Measurements from ENCODE around the gene USP38.
"Not testable (repeated sequence)": the region's sequence is repeated elsewhere in the genome, so short reads cannot be mapped to it uniquely, and the experiment has no call there.

The USP38 gene, protein sequence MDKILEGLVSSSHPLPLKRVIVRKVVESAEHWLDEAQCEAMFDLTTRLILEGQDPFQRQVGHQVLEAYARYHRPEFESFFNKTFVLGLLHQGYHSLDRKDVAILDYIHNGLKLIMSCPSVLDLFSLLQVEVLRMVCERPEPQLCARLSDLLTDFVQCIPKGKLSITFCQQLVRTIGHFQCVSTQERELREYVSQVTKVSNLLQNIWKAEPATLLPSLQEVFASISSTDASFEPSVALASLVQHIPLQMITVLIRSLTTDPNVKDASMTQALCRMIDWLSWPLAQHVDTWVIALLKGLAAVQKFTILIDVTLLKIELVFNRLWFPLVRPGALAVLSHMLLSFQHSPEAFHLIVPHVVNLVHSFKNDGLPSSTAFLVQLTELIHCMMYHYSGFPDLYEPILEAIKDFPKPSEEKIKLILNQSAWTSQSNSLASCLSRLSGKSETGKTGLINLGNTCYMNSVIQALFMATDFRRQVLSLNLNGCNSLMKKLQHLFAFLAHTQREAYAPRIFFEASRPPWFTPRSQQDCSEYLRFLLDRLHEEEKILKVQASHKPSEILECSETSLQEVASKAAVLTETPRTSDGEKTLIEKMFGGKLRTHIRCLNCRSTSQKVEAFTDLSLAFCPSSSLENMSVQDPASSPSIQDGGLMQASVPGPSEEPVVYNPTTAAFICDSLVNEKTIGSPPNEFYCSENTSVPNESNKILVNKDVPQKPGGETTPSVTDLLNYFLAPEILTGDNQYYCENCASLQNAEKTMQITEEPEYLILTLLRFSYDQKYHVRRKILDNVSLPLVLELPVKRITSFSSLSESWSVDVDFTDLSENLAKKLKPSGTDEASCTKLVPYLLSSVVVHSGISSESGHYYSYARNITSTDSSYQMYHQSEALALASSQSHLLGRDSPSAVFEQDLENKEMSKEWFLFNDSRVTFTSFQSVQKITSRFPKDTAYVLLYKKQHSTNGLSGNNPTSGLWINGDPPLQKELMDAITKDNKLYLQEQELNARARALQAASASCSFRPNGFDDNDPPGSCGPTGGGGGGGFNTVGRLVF

DNA sequence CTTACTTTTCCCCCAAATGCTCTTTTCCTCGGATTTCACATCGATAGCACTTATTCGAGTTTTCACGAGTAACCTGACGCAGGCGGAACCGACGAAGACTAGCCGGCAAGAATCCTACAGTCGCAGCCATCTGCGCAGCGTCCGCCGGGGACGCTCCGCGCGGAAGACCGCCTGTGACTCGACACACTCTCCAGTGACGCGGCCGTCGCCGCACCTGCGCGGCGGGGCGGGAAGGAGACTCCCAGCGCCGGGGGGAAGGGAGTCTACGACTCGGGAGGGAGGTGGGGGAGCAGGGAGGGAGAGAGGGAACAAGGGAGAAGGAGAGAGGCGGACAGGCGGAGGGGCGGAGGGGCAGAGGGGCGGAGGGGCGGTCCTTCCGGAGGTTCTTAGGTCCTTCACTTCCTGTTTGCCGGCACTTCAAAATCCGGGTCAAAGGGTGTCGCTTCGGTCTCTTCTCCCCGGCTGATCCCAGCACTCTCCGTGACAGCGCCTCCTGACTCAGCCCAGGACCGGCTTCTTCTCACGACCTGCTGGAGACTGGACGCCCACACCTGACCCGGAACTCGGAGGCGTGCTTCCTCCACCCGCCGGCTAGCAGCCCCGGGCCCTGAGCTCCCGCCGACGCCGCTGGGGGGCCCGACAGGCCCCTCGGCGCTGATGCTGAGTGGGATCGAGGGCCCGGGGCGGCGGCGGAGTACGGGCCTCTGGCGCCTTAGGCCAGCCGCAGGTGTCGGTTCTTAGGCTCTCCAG, at the start of gene USP38:
Gene USP38, plus strand, starts transcription at position 415 of the 750 bp plus-strand sequence. CDS start 534 bp downstream, outside the sequence.
- in situ Hi-C loops (cut with MboI; ENCODE audit: low sequenced_read_pairs): no loop called here

DNA sequence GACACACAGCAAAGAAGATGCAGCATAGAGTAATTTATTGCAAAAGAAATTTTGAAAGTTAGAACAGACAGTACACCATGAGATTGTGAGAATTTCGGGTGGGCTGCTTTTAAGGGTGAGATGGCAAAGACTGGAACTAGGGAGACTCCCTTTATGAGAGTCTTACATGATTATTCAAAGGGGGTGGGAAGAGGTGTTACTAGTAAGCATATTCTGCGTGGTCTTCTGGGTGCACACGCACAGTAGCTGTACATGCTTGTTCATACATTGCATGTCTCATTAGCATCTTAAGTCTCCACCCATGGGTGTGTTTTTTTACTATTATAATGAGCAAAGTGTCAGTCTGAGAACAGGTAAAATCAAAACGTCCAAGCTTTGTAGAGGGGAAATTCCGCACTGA, 49.4 kb upstream of the USP38 start:
- in situ Hi-C loops (cut with MboI; ENCODE audit: low sequenced_read_pairs): no loop called here

DNA sequence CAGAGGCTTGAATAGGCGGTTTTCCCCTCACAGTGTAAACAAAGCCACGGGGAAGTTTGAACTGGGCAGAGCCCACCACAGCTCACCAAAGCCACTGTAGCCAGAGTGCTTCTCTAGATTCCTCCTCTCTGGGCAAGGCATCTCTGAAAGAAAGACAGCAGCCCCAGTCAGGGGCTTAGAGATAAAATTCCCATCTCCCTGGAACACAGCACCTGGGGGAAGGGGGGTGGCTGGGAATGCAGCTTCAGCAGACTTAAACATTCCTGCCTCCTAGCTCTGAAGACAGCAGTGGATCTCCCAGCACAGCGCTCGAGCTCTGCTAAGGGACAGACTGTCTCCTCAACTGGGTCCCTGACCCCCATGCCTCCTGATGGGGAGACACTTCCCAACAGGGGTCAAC, 44.0 kb upstream of the USP38 start:
- in situ Hi-C loops (cut with MboI; ENCODE audit: low sequenced_read_pairs): no loop called here

DNA sequence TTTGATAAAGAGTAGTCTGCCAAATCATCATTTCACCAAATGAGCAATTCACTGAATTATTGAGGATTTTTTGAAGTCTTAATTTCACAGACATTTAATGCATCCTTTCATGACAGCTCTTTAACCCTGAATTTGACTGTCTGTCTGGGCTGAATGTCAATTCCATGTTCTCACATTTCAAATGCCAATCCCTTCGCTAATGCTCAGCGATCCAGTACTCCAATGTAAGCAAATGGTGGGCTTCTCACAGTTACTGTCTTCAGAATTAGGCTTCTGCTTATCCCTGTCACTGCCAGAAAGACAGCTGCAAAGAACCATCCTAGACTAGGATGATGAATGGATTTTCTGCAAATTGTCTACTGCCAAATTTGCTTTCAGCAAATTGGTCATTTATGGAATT, 36.2 kb upstream of the USP38 start:
- in situ Hi-C loops (cut with MboI; ENCODE audit: low sequenced_read_pairs): no loop called here

DNA sequence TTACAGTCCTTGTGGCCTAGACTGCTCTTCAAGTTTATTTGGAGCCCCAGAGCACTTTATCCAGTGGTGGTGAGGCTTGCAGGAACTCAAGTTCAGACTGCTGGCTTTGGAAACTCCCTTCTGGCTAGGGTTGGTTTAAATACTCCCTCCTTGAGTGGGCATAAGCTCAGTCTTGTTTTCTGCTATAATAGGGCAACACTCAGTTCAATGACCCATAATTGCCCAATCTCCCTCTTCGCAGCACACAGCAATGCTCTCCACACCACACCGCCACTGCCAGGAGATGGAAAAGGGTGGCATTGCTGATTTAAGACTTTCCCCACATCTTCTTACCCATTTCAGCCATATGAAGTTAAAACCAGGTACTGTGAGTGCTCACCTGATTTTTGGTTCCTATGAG, 27.9 kb upstream of the USP38 start:
- in situ Hi-C loops (cut with MboI; ENCODE audit: low sequenced_read_pairs): no loop called here

DNA sequence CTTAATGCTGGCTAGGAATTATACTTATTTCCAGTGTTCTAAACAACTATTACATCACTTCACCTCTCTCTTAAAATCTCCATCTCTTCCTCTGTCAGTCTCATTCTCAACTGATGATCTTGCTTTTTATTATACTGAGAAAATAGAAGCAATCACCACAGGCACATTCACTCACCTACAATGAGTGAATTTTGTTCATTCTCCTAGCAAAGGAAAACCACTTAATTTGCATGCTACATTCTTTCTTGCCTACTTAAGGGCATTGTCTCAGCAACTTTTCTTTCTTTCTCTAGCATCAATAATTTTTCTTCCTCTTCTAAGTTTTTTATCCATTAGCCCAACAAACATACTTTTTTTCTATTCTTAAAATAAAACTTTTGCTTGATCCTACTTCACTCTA, 21.1 kb upstream of the USP38 start:
- in situ Hi-C loops (cut with MboI; ENCODE audit: low sequenced_read_pairs): no loop called here

DNA sequence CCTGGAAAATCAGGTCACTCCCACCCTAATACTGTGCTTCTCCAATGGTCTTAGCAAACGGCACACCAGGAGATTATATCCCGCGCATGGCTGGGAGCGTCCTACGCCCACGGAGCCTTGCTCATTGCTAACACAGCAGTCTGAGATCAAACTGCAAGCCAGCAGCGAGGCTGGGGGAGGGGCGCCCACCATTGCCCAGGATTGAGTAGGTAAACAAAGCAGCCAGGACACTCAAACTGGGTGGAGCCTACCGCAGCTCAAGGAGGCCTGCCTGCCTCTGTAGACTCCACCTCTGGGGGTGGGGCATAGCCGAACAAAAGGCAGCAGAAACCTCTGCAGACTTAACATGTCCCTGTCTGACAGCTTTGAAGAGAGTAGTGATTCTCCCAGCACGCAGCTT, 18.0 kb upstream of the USP38 start:
- in situ Hi-C loops (cut with MboI; ENCODE audit: low sequenced_read_pairs): not testable (repeated sequence)

DNA sequence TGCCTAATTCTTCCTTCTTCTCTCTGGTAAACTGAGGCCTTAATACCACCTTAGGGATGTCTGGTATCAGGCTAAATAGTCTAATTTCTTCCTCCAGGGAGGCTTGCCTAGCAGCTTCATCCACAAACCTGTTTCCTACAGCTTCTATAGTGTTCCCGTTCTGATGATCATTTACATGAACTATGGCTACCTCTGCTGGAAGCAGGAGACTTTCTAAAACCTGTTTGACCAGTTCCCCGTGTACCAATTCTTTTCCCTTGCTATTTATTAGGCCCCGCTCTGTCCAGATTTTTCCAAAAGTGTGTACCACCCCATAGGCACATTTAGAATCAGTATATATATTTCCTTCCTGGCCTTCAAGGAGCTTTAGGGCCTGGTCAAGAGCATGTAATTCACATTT, 5.8 kb upstream of the USP38 start:
- in situ Hi-C loops (cut with MboI; ENCODE audit: low sequenced_read_pairs): no loop called here

DNA sequence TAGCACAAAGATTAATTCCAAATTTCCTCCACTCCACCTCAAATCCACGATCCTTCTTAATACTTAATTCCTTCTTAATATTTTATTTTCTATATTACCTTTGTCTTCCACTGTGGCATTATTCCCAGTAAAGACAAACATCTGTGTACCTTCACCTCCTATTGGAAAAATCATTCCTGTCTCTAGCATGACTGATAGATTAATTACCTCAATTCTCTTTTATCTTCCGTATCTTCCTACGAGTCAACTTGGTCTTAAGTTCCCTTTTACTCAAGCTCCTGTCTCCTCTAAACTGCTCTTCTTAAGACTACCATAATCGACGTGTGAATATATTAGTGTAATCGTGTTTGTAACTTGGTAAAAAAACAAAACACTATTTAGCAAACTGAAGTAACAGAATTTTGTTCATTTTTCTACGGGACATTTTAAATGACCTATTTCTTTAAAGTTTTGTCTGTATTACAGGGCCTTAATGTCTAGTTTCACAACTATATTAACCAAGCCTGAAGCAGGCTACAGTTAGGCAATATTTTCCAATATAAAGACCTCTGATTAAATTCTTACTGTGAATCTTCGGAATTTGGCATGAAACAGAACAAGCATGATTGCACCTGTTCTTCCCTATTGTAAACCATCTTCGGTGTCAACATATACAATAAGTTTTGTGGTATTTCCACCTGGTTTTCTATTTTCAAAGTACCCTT, 1.1 kb upstream of the USP38 start:
- in situ Hi-C loops (cut with MboI; ENCODE audit: low sequenced_read_pairs): no loop called here

DNA sequence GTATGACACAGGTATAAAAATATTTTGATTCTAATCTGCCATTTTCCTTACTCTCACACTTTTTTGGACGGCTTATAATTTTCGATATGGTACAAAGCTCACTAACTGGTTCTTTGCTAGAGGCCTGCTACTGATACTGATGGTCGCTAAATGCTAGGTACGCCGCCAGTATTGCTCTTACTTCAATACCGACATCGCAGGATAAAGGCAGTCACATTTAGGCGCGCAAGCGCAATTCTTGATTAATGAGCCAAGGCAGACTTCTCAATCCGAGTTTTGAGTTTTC, 557 bp upstream of the USP38 start:
- in situ Hi-C loops (cut with MboI; ENCODE audit: low sequenced_read_pairs): no loop called here

DNA sequence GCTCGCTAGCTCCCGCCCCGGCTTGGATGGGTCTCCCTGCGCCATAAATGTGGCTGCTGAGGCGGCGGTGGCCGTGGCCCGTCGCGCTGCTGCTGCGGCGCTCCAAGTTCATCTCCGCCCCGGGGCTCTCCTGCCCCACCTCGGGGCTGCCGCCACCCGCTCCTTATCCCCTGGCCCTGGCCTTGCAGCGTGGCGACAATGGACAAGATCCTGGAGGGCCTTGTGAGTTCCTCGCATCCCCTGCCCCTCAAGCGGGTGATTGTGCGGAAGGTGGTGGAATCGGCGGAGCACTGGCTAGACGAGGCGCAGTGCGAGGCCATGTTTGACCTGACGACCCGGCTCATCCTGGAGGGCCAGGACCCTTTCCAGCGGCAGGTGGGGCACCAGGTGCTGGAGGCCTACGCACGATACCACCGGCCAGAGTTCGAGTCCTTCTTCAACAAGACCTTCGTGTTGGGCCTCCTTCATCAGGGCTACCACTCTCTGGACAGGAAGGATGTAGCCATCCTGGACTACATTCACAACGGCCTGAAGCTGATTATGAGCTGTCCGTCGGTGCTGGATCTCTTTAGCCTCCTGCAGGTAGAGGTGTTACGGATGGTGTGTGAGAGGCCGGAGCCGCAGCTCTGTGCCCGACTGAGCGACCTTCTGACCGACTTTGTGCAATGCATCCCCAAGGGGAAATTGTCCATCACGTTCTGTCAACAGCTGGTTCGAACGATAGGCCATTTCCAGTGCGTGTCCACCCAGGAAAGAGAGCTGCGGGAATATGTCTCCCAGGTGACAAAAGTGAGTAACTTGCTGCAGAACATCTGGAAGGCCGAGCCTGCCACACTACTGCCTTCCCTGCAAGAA, 763 bp downstream of the USP38 start:
- in situ Hi-C loops (cut with MboI; ENCODE audit: low sequenced_read_pairs): no loop called here

DNA sequence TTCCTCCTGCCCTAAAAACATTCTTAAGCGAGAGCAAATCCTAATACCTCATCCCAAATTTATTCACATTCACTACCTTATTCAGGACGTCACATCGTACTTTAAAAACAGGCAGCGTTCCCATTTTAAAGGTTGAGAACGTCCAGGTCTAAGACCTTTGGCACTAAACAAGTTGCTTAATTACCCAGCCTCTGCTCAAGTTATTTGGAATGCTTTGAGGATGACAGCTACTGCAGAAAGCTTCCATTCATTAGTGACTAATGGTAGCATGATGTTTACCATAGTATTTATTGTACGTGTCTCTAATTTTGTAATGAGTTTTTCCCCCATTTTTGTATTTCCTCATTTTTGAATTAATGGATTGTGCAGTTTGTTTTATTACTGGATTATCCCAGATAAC, 1.5 kb downstream of the USP38 start:
- in situ Hi-C loops (cut with MboI; ENCODE audit: low sequenced_read_pairs): no loop called here

DNA sequence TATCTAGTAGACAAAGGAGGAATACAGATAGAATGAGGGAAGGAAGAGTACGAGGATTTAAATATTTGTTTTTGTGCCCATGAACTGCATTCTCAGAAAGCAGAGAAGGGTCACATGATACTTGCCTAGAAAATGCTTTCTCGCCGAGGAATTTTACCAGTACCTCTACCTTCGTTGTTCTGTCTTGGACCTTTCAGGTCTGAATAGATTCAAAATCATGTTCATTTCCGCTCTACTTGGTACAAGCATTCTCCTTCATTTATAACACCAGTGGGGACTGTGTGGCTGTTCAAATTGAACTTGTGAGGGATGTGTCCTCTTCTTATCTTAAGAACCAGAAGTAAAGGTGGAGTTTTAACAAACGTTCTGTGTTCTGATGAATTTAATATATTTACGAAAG, 1.9 kb downstream of the USP38 start:
- in situ Hi-C loops (cut with MboI; ENCODE audit: low sequenced_read_pairs): no loop called here

DNA sequence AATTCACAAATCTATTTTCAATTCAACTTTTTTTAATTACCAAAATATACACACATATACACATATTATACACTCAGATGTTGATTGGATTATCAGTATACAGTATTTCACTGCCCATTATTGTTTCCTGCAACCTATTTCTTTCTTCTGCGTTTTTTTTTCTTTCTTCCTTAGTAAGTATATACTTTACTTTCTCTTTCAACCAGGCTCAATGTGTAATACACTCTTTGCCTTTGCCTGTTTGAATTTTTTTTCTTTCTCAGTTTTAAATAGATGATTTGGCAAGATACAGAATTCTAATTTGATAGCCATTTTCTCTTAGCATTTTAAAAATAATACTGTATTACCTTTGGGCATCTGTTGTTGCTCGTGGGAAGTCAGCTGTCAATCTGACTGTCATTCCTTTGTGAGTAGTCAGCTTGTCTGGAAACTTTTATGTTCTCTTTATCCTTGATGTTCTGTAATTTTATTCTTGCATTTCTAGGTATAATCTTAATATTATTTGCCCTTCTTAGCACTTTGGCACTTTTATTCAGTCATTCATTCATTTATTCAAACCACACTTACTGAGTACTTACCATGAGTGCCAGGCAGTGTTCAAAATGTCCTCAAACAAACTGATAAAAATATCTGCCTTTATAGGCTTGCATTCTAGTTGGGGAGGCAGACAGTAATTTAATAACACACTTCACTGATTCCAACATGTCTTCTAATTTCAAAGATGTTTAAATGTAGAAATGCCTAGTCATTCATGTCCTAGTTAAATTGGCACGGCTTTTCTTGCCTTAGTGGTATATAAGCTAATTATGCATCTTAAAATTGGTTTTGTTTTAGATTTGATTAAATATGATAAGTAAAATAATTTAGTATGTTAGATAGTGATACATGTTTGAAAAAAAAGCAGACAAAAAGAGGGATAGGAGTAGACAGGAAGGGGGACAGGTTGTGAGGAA, 3.7 kb downstream of the USP38 start:
- in situ Hi-C loops (cut with MboI; ENCODE audit: low sequenced_read_pairs): no loop called here

DNA sequence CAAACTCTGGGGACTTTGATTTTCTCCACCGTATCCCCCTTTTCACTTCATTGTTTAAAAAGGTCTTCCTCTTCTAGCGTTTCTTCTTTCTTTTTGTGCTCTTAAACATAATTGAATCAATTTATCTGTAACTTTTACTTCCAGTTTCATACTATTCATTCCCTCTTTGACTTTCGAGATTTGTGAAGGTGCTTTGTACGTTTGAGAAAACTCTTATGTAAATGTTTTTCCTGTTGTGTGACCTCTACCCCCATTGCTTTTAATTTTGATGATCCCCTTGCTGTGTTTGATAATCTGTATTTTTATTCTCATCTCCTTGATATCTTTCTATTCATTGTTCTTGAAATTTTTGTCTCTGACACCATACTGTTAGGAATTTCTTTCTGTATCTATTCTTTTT, 4.8 kb downstream of the USP38 start:
- in situ Hi-C loops (cut with MboI; ENCODE audit: low sequenced_read_pairs): no loop called here

DNA sequence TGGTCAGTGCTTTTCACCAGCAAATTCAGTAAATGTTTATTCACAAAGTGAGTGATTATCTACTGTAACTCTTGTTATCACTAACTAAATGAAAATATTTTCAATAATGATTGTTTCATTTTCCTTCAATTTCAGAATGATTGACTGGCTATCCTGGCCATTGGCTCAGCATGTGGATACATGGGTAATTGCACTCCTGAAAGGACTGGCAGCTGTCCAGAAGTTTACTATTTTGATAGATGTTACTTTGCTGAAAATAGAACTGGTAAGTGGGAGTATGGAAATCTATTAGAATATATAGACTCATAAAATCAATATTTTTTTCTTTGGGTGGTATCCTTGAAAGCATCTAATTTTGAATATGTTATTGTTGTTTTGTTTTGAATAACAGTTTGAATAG, 10.9 kb downstream of the USP38 start:
- in situ Hi-C loops (cut with MboI; ENCODE audit: low sequenced_read_pairs): no loop called here

DNA sequence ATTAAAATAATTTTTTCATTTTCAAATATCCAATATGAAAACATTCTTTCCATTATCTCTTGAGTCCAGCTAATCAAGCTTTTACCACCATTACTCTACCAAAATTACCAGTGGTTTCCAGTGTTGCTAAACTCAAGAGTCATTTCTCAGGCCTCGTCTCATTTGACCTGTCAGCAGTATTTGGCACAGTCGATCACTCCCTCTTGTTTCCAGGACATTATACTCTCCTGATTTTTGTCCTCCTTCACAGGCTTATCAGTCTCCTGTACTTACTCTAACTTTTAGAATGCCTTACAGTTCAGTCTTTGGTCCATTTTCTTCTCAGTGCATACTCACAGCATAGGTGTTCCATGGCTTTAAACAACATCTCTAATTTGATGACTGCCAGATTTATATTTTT, 11.6 kb downstream of the USP38 start:
- in situ Hi-C loops (cut with MboI; ENCODE audit: low sequenced_read_pairs): no loop called here

DNA sequence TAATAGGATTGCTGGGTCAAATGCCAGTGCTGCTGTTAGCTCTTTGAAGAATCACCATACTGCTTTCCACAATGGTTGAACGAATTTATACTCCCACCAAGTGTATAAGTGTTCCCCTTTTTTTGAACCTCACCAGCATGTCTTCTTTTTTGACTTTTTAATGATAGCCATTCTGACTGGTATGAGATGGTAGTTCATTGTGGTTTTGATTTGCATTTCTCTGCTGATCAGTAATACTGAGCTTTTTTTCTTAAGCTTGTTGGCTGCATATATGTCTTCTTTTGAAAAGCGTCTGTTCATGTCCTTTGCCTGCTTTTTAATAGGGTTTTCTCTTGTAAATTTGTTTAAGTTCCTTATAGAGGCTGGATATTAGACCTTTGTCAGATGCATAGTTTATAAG, 14.8 kb downstream of the USP38 start:
- in situ Hi-C loops (cut with MboI; ENCODE audit: low sequenced_read_pairs): no loop called here

DNA sequence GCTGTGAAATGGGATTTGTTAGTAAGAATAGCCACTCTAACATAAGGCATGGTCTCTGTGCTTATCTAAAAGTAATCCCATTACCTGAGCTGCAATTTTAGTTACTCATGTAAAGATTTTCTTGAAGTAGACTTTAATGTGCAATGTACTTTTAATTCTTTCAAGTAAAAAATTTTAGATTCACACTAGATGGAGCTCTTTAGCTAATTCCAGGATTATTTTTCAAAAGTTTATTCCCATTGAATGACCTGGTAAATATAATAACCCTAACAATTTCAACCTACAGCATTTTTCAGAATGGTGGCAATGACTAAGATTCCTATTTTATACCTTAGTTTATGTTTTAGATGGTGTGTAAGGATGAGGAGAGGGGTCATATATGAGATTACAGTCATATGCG, 18.1 kb downstream of the USP38 start:
- in situ Hi-C loops (cut with MboI; ENCODE audit: low sequenced_read_pairs): no loop called here
